Measurements from ENCODE around the gene SPRYD7.

DNA sequence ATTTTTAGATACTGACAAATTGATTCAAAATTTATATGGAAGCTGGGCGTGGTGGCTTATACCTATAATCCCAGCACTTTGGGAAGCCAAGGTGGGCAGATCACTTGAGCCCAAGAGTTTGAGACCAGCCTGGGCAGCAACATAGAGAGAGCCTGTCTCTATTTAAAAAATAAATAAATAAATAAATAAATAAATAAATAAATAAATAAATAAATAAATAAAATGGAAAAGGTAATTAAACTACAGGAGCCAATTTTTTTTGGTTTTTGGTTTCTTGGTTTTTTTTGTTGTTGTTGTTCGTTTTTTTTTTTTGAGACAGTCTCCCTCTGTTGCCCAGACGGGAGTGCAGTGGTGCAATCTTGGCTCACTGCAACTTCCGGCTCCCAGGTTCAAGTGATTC is 31.3 kb upstream of the SPRYD7 start:
- TF ChIP-seq CTCF (conservative IDR thresholded peaks at IDR 0.05; ENCODE audit: low read depth, low read length) (no peak), EZH2phosphoT487 (IDR thresholded peaks at IDR 0.05; ENCODE audit: borderline replicate concordance, low read length) (no peak), EZH2 (IDR thresholded peaks at IDR 0.05; ENCODE audit: low read length, unreplicated experiment) (no peak)

Data from PC-3 (cell line).